ENCODE measurements around the gene MYO9B.
A peak's percentile ranks its signal among the peaks of the same experiment; 100 is the strongest.

Gene MYO9B

GRCh38 chr19:17156947-17157302 is 81.3 kb downstream of the MYO9B start:
- H3K4me3 ChIP-seq (ENCODE audit: low read depth, low read length, poor library complexity, severe bottlenecking): no peak overlapping the region
- no peaks in the 10 kb centered on the region for H3K79me2 ChIP-seq (ENCODE audit: insufficient read depth, low read length)
- peaks cover 79% of the 10 kb centered on the region for H3K36me3 ChIP-seq (ENCODE audit: insufficient read depth, low read length)
- H3K4me2 ChIP-seq (ENCODE audit: low read length): no peak overlapping the region
- TF ChIP-seq EZH2 (IDR thresholded peaks at IDR 0.05; ENCODE audit: borderline replicate concordance, low read length) (no peak), CTCF (IDR thresholded peaks at IDR 0.05; ENCODE audit: low read length) (no peak)
- no peaks in the 10 kb centered on the region for H3K27me3 ChIP-seq (ENCODE audit: insufficient read depth, low read length)
- no peak overlapping the region for H3K27ac ChIP-seq (ENCODE audit: low read depth, low read length, poor library complexity, severe bottlenecking)
- H3K9ac ChIP-seq (ENCODE audit: low read length): no peak overlapping the region
- no peaks in the 10 kb centered on the region for H3K9me3 ChIP-seq (ENCODE audit: low read length)
- no peaks in the 10 kb centered on the region for H4K20me1 ChIP-seq (ENCODE audit: insufficient read depth, low read length)
- H3K9me2 ChIP-seq (ENCODE audit: low read depth, low read length): no peaks in the 10 kb centered on the region
- H3F3A ChIP-seq (ENCODE audit: insufficient read depth, low read length): no peaks in the 10 kb centered on the region
- peaks cover 7% of the 10 kb centered on the region for H3K4me1 ChIP-seq (ENCODE audit: insufficient read depth, low read length, severe bottlenecking)
- no peak overlapping the region for H2AFZ ChIP-seq (ENCODE audit: low read length)

- H3K9me2 ChIP-seq (ENCODE audit: low read depth, low read length): no peaks in the 10 kb centered on the region
- H3K4me1 ChIP-seq (ENCODE audit: insufficient read depth, low read length, severe bottlenecking): peaks cover 7% of the 10 kb centered on the region
- H3K27ac ChIP-seq (ENCODE audit: low read depth, low read length, poor library complexity, severe bottlenecking): no peak overlapping the region
- H3K9me3 ChIP-seq (ENCODE audit: low read length): no peaks in the 10 kb centered on the region
- H3K9ac ChIP-seq (ENCODE audit: low read length): no peak overlapping the region
- TF ChIP-seq EZH2 (IDR thresholded peaks at IDR 0.05; ENCODE audit: borderline replicate concordance, low read length): no peak
- no peak for TF ChIP-seq CTCF (IDR thresholded peaks at IDR 0.05; ENCODE audit: low read length)
- H3F3A ChIP-seq (ENCODE audit: insufficient read depth, low read length): no peaks in the 10 kb centered on the region
- no peak overlapping the region for H3K4me3 ChIP-seq (ENCODE audit: low read depth, low read length, poor library complexity, severe bottlenecking)
- H3K79me2 ChIP-seq (ENCODE audit: insufficient read depth, low read length): no peaks in the 10 kb centered on the region
- H4K20me1 ChIP-seq (ENCODE audit: insufficient read depth, low read length): no peaks in the 10 kb centered on the region
- peaks cover 82% of the 10 kb centered on the region for H3K36me3 ChIP-seq (ENCODE audit: insufficient read depth, low read length)
- no peak overlapping the region for H2AFZ ChIP-seq (ENCODE audit: low read length)
- no peak overlapping the region for H3K4me2 ChIP-seq (ENCODE audit: low read length)
- no peaks in the 10 kb centered on the region for H3K27me3 ChIP-seq (ENCODE audit: insufficient read depth, low read length)
These were observed 83.0 kb downstream of the MYO9B start for GRCh38 chr19:17158584-17158983.

GRCh38 chr19:17159466-17160393 is 84.2 kb downstream of the MYO9B start:
- H3K36me3 ChIP-seq (ENCODE audit: insufficient read depth, low read length): peaks cover 82% of the 10 kb centered on the region
- H3K4me3 ChIP-seq (ENCODE audit: low read depth, low read length, poor library complexity, severe bottlenecking): no peak overlapping the region
- no peak overlapping the region for H2AFZ ChIP-seq (ENCODE audit: low read length)
- H3K79me2 ChIP-seq (ENCODE audit: insufficient read depth, low read length): no peaks in the 10 kb centered on the region
- no peak for TF ChIP-seq CTCF (IDR thresholded peaks at IDR 0.05; ENCODE audit: low read length)
- TF ChIP-seq EZH2 (IDR thresholded peaks at IDR 0.05; ENCODE audit: borderline replicate concordance, low read length): no peak
- H3K4me1 ChIP-seq (ENCODE audit: insufficient read depth, low read length, severe bottlenecking): peaks cover 7% of the 10 kb centered on the region
- H3K9me3 ChIP-seq (ENCODE audit: low read length): no peaks in the 10 kb centered on the region
- H3K9ac ChIP-seq (ENCODE audit: low read length): no peak overlapping the region
- H3F3A ChIP-seq (ENCODE audit: insufficient read depth, low read length): no peaks in the 10 kb centered on the region
- H4K20me1 ChIP-seq (ENCODE audit: insufficient read depth, low read length): no peaks in the 10 kb centered on the region
- peak overlapping the region; percentile 38 for H3K27ac ChIP-seq (ENCODE audit: low read depth, low read length, poor library complexity, severe bottlenecking)
- no peak overlapping the region for H3K4me2 ChIP-seq (ENCODE audit: low read length)
- no peaks in the 10 kb centered on the region for H3K27me3 ChIP-seq (ENCODE audit: insufficient read depth, low read length)
- no peaks in the 10 kb centered on the region for H3K9me2 ChIP-seq (ENCODE audit: low read depth, low read length)
